Glomerular visceral epithelial cell (primary cell): ENCODE measurements around the gene PRM3.

Experiments
- DNase-seq: peaks from one replicate; pipeline ENCODE4 v3.0.0-alpha.2; 2016; ENCODE audit errors: extremely low spot score

Gene PRM3

GRCh38 chr16:11272921-11273720 lies at the start of gene PRM3:
Gene PRM3, minus strand, starts transcription at chr16:11273629. Its CDS starts 34 bp downstream, at chr16:11273595.
- no peak for DNase-seq

GRCh38 chr16:11322823-11323222 lies 49.4 kb upstream of the PRM3 start:
- DNase-seq, result no peak

GRCh38 chr16:11321662-11322061 lies 48.2 kb upstream of the PRM3 start:
- no peak for DNase-seq

- no peak for DNase-seq
These were observed 46.7 kb upstream of the PRM3 start for GRCh38 chr16:11320170-11320569.

- DNase-seq, result peak; percentile 21
These were observed 46.2 kb upstream of the PRM3 start for GRCh38 chr16:11319529-11320146.

- no peak for DNase-seq
These were observed 45.4 kb upstream of the PRM3 start for GRCh38 chr16:11318817-11319216.

- peak; percentile 72 for DNase-seq
These were observed 43.0 kb upstream of the PRM3 start for GRCh38 chr16:11316331-11317015.

GRCh38 chr16:11315510-11315909 lies 42.1 kb upstream of the PRM3 start:
- peak; percentile 99 for DNase-seq

GRCh38 chr16:11314309-11314894 lies 41.0 kb upstream of the PRM3 start:
- DNase-seq, result no peak

- no peak for DNase-seq
These were observed 40.3 kb upstream of the PRM3 start for GRCh38 chr16:11313493-11314308.

- peak; percentile 42 for DNase-seq
These were observed 39.5 kb upstream of the PRM3 start for GRCh38 chr16:11312718-11313492.

- no peak for DNase-seq
These were observed 37.6 kb upstream of the PRM3 start for GRCh38 chr16:11310997-11311561.

GRCh38 chr16:11310634-11310977 lies 37.2 kb upstream of the PRM3 start:
- DNase-seq, result no peak

- no peak for DNase-seq
These were observed 36.6 kb upstream of the PRM3 start for GRCh38 chr16:11309895-11310633.

- DNase-seq, result peak; percentile 76
These were observed 35.3 kb upstream of the PRM3 start for GRCh38 chr16:11308493-11309283.

- DNase-seq, result no peak
These were observed 34.4 kb upstream of the PRM3 start for GRCh38 chr16:11307639-11308492.

- DNase-seq, result no peak
These were observed 33.7 kb upstream of the PRM3 start for GRCh38 chr16:11306997-11307638.
